ENCODE data around the gene IGHMBP2. TPM values are rescaled to one million over a fixed set of nuclear protein-coding genes. Genes with fewer than 3 reads are reported as not detected.

The IGHMBP2 gene
- total RNA-seq, 4 donors from 2014 or later: 25.2 to 195 (median 111) TPM

DNA sequence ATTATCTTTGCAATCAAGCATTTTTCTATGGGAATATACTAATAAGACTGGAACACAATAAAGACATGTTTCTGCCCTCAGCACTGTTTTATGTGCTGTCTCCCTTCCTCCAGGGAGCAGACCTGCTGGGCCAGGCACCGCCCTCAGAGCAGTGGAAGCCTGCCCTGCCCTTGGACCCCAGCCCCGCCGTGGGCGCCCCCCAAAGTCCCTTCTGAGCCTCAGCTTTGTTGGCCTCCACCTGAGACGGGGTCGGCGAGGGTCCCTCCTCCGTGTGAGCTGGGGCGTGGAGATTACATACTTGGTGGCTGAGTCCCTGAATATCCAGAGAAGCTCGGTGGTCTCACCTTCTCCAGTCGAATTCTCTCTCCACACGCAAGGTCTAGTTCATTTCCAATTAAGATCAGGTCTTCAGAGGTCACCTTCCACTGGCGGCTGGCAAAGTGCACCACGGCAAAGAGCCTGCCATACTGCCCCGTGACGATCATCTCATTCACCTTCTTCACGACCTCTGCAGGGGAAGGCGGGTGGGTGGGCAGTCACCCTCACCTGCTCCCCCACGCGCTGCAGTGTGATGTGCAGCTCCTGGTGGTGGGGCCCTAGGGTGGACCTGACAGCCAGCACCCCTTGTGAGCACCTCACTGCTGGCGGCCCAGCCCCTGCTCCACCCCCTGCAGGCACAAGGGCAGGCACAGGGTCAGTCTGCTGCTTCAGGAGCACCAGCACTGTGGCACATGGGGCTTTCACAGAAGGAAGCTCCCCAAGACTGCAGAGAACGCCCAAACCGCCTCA lies 7.3 kb upstream of the IGHMBP2 start:
- in situ Hi-C loops (cut with MboI; ENCODE audit: low pct_ligation_motif_present in 1 of 4, low pct_unique_long_range_greater_than_20kb in 1 of 4, low sequenced_read_pairs in 3 of 4) (no loop called here), intact Hi-C loops (cut with DNase I; ENCODE audit: low total_unique reads) (no loop called here)
- TF ChIP-seq, protein P1, sequence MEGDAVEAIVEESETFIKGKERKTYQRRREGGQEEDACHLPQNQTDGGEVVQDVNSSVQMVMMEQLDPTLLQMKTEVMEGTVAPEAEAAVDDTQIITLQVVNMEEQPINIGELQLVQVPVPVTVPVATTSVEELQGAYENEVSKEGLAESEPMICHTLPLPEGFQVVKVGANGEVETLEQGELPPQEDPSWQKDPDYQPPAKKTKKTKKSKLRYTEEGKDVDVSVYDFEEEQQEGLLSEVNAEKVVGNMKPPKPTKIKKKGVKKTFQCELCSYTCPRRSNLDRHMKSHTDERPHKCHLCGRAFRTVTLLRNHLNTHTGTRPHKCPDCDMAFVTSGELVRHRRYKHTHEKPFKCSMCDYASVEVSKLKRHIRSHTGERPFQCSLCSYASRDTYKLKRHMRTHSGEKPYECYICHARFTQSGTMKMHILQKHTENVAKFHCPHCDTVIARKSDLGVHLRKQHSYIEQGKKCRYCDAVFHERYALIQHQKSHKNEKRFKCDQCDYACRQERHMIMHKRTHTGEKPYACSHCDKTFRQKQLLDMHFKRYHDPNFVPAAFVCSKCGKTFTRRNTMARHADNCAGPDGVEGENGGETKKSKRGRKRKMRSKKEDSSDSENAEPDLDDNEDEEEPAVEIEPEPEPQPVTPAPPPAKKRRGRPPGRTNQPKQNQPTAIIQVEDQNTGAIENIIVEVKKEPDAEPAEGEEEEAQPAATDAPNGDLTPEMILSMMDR (IDR thresholded peaks at IDR 0.05): no peak
- no peak for TF ChIP-seq POLR2A (IDR thresholded peaks at IDR 0.05)
- TF ChIP-seq POLR2AphosphoS5 (IDR thresholded peaks at IDR 0.05): no peak
- no peak for TF ChIP-seq EP300 (IDR thresholded peaks at IDR 0.05; ENCODE audit: low read depth)
- H3K27me3 ChIP-seq: no peaks in the 10 kb centered on the region
- no peak overlapping the region for H3K4me3 ChIP-seq
- no peak for DNase-seq
- no peak overlapping the region for H3K27ac ChIP-seq
- peaks cover 0 to 4% (median 0%) of the 10 kb centered on the region in 4 donors for H3K4me1 ChIP-seq
- WGBS, 2 donors (ENCODE audit: low coverage in 1 of 2): 95 to 100% methylated on average over 4 to 23 of the region's 23 CpGs
- no peaks in the 10 kb centered on the region for H3K9me3 ChIP-seq
- H3K36me3 ChIP-seq: peaks cover 0 to 60% (median 29%) of the 10 kb centered on the region in 4 donors

DNA sequence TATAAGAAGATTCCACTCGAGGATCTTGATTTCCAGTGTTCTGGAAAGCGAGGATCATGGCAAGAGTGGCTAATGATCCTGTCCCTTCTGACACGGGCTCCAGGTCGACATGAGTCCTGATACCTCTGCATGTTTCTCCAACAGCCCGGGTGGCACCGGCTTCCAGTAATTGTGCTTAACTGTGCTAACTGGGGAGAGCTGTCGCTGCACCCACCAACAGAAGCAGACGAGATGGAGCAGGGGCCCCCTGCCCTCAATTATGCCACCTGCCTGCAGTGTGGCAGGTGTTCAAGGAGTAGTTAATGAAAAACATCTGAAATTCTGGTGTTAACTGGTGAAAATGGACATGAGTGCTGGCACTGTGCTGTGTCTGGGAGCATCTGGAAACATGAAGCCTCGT lies 6.2 kb upstream of the IGHMBP2 start:
- H3K9me3 ChIP-seq: no peaks in the 10 kb centered on the region
- WGBS, 2 donors (ENCODE audit: low coverage in 1 of 2): 91 to 100% methylated on average over 1 to 9 of the region's 9 CpGs
- peaks cover 0 to 60% (median 29%) of the 10 kb centered on the region in 4 donors for H3K36me3 ChIP-seq
- DNase-seq: no peak
- intact Hi-C loops (cut with DNase I; ENCODE audit: low total_unique reads) (no loop called here), in situ Hi-C loops (cut with MboI; ENCODE audit: low pct_ligation_motif_present in 1 of 4, low pct_unique_long_range_greater_than_20kb in 1 of 4, low sequenced_read_pairs in 3 of 4) (no loop called here)
- H3K4me3 ChIP-seq: no peak overlapping the region
- no peak for TF ChIP-seq POLR2A (IDR thresholded peaks at IDR 0.05)
- no peak for TF ChIP-seq EP300 (IDR thresholded peaks at IDR 0.05; ENCODE audit: low read depth)
- TF ChIP-seq, protein P1 (IDR thresholded peaks at IDR 0.05): no peak
- no peak for TF ChIP-seq POLR2AphosphoS5 (IDR thresholded peaks at IDR 0.05)
- H3K27ac ChIP-seq: no peak overlapping the region
- H3K4me1 ChIP-seq: peaks cover 0 to 7% (median 4%) of the 10 kb centered on the region in 4 donors
- H3K27me3 ChIP-seq: no peaks in the 10 kb centered on the region

DNA sequence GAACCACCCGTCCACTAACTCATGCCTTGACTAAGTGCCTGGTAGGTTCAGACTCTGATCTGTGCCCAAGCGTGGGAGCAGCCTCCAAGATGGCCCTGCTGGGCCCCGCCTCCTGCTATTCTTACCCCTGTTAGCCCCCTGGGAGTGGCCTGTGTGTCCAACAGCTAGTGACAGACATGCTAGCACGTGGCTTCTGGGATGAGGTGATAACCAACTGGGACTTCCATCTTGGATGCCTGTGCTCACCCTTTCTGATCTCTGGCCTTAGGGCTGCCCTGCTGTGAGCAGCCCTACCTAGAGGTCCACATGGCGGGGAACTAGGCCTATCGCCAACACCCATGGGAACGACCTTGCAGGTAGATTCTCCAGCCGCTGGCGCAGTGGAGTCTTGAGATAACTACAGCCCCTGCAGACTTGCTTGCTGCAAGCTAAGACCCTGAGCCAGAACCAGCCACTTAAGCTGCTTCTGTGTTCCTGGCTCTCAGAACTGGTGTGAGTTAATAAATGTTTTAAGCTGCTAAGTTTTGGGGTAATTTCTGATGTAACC lies 2.8 kb upstream of the IGHMBP2 start:
- H3K27ac ChIP-seq: no peak overlapping the region
- H3K4me3 ChIP-seq: no peak overlapping the region
- TF ChIP-seq POLR2A (IDR thresholded peaks at IDR 0.05) (no peak), EP300 (IDR thresholded peaks at IDR 0.05; ENCODE audit: low read depth) (no peak), POLR2AphosphoS5 (IDR thresholded peaks at IDR 0.05) (no peak)
- TF ChIP-seq, protein P1 (IDR thresholded peaks at IDR 0.05): no peak
- H3K27me3 ChIP-seq: no peaks in the 10 kb centered on the region
- in situ Hi-C loops (cut with MboI; ENCODE audit: low pct_ligation_motif_present in 1 of 4, low pct_unique_long_range_greater_than_20kb in 1 of 4, low sequenced_read_pairs in 3 of 4) (no loop called here), intact Hi-C loops (cut with DNase I; ENCODE audit: low total_unique reads) (no loop called here)
- no peaks in the 10 kb centered on the region for H3K9me3 ChIP-seq
- no peak for DNase-seq
- WGBS, 2 donors (ENCODE audit: low coverage in 1 of 2): 81% methylated on average over 9 of the region's 9 CpGs; no CpG with 5 or more reads in 1 of the 2 donors
- peaks cover 0 to 32% (median 15%) of the 10 kb centered on the region in 4 donors for H3K36me3 ChIP-seq
- H3K4me1 ChIP-seq: peaks cover 6 to 28% (median 21%) of the 10 kb centered on the region in 4 donors

DNA sequence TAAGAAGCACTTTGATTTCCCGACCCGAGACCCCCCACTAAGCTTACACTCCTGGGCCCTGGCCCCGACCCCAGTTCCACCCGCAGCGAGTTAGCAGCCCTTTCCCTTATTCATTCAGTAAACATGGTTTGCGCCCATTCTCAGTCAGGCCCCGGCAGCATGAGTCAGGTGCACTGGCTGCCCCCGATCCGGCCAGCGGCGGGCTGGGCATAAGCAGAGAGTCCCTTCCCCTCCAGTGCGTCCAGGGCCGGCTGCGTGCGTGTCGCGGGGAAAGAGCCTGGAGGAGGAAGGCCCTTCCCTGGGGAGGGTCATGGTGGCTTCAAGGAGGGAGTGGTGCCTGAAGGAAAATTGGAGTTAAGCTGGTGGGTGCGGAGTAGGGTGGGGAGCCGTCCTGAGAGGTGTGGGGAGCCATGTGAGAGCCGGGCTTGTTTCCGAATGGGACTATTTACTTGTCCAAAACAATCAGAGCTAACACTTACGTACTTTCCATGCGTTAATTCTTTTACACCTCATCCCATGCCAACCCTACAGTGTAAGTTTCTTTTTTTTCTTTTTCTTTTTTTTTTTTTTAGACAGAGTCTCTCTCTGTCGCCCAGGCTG lies 657 bp downstream of the IGHMBP2 start:
- Histone ChIP-seq H3K36me3 (peaks cover 0 to 19% (median 8%) of the 10 kb centered on the region in 4 donors), H3K4me3 (peak overlapping the region; percentile 78 to 89 (median 84)), H3K4me1 (peaks cover 6 to 28% (median 21%) of the 10 kb centered on the region in 4 donors), H3K27ac (peak overlapping the region; percentile 82 to 89 (median 88)), H3K27me3 (no peaks in the 10 kb centered on the region), H3K9me3 (no peaks in the 10 kb centered on the region)
- DNase-seq: peak; percentile 47
- in situ Hi-C loops (cut with MboI; ENCODE audit: low pct_ligation_motif_present in 1 of 4, low pct_unique_long_range_greater_than_20kb in 1 of 4, low sequenced_read_pairs in 3 of 4): no loop called here
- intact Hi-C loops (cut with DNase I; ENCODE audit: low total_unique reads): no loop called here
- TF ChIP-seq EP300 (IDR thresholded peaks at IDR 0.05; ENCODE audit: low read depth) (no peak), POLR2AphosphoS5 (IDR thresholded peaks at IDR 0.05) (no peak), POLR2A (IDR thresholded peaks at IDR 0.05) (no peak)
- TF ChIP-seq, protein P1 (IDR thresholded peaks at IDR 0.05): no peak
- 0 to 3% methylated on average over 6 to 22 of the region's 24 CpGs for WGBS, 2 donors (ENCODE audit: low coverage in 1 of 2)
